Nucleus accumbens (tissue), 56 donors: Measurements from ENCODE around the gene CCDC88A.
"Not testable (repeated sequence)": the region's sequence is repeated elsewhere in the genome, so short reads cannot be mapped to it uniquely, and the experiment has no call there.

ENCODE experiments used
- DNase-seq, 56 donors: peaks; one replicate each; lab custom pipeline; 2025; lab: John Stamatoyannopoulos, UW

CCDC88A gene

GRCh38 chr2:55419679-55420438 is at the start of gene CCDC88A:
Gene CCDC88A (minus strand): TSS chr2:55419856. CDS start chr2:55419079, 777 bp downstream.
- peak; percentile 62 to 98 (median 94) for DNase-seq

- no peak for DNase-seq
Measured at GRCh38 chr2:55461679-55462078, 42.0 kb upstream of the CCDC88A start.

DNA sequence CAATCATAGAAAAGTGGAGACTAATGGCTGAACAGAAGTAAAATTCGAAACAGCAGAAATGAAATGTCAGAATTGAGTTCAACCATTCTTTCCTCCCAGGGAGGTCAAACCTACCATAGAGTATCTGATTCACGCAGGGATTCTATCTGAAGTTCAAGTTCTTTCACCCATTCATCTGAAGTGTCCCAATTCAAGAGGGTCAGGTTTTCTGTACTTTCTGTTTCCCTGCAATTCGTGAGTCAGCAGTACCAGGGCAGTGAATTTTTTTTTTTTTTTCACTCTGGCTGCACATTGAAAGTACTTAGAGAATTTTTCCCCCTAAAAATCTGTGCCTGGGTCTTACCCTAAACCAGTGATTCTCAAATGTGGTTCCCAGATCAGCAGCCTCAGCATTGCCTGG is 40.9 kb upstream of the CCDC88A start:
- DNase-seq, result no peak

GRCh38 chr2:55459714-55460274 is 40.1 kb upstream of the CCDC88A start:
- no peak for DNase-seq

DNA sequence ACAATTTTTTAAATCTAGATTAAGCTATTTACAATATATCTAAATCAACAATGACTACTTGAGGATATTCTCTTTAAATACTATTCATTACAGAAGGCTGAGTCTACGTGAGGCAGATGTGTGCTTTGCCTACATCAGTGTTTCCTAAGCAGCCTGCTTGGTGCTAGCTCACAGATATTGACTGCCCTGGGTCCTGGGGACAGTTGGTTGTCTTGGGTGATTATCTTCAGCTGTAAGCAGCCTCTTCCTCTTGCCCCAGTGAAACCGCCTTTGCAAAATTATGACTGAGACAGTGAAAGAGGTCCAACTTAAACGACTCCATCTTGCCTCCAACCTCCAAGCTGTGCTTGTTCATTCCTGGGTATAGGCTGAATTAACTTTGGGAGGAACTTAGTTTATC is 39.6 kb upstream of the CCDC88A start:
- DNase-seq, result no peak

GRCh38 chr2:55454121-55454520 is 34.5 kb upstream of the CCDC88A start:
- DNase-seq, result no peak

- DNase-seq, result no peak
Measured at GRCh38 chr2:55452879-55453278, 33.2 kb upstream of the CCDC88A start.

GRCh38 chr2:55451699-55452098 is 32.0 kb upstream of the CCDC88A start:
- no peak for DNase-seq

- DNase-seq, result not testable (repeated sequence)
Measured at GRCh38 chr2:55450014-55450413, 30.4 kb upstream of the CCDC88A start.

- DNase-seq, result not testable (repeated sequence)
Measured at GRCh38 chr2:55442045-55442760, 22.5 kb upstream of the CCDC88A start.

- no peak for DNase-seq
Measured at GRCh38 chr2:55441280-55441892, 21.7 kb upstream of the CCDC88A start.

- no peak for DNase-seq
Measured at GRCh38 chr2:55439101-55439397, 19.4 kb upstream of the CCDC88A start.

GRCh38 chr2:55438391-55439100 is 18.9 kb upstream of the CCDC88A start:
- no peak for DNase-seq

DNA sequence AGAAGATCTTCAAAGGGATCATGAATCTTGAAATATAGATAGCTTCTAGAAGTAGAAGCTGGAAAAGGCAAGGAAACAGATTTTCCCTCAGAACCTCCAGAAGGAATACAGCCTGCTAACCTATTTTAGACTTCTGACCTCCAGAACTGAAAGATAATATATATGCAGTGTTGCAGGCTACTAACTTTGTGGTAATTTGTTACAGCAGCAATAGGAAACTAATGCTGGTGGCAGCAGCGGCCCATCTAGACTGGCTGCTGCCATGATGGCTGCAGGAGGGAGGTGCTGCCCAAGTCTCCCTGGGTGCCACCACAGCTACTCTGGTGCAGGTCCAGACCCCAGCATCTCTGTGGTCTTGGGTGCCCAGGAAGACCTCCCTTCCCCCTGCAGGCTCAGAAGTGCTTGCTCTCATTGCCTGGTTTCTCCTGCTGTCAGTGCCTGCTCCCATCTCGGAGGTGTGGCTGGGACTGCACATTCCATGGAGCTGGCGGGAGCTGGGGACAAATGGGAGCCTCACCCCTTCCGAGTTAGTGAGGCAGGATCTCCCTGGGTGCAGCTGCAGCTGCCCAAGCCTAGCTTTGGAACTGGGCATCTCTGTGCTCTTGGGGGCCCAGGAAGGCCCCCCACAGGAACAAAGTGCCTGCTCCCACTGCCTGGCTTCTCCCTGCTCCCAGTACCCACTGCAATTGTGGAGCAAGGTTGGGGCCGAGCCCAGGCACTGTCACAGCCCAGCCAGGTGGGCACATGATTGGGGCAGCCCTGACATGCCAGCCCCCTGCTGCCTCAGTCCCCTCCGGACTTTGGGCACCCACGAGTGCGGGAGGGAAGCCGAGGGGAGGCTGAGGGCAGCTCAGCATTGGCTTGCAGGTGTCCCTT is 18.1 kb upstream of the CCDC88A start:
- no peak for DNase-seq

DNA sequence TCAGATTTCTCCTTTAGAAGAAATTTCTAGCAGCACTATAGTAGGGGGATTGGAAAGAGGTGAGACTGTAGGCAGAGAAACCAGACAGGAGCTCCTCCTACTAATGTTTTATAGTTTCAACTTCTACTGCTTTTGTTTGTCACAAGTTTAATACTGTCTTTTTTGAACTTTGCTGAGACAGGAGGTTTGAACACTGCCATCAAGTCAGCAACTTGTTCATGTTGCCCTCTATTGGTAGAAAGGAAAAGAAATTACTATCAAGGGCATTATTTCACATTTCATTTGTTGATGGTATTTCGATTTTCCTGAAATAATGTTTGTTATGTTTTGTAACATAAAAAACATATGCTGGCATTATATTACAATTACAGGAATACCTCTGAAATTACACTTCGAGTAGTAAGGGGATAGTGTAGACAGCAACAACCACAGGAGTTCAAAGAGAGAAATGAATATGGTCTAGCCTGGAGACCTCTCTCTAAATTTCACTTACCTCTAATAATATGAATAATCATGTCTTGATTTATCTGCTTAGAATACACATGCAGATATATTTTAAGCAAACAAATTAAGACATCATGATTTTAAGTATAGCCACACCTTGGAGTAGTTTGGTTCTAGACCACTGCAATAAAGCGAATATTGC is 12.4 kb upstream of the CCDC88A start:
- DNase-seq, result no peak

DNA sequence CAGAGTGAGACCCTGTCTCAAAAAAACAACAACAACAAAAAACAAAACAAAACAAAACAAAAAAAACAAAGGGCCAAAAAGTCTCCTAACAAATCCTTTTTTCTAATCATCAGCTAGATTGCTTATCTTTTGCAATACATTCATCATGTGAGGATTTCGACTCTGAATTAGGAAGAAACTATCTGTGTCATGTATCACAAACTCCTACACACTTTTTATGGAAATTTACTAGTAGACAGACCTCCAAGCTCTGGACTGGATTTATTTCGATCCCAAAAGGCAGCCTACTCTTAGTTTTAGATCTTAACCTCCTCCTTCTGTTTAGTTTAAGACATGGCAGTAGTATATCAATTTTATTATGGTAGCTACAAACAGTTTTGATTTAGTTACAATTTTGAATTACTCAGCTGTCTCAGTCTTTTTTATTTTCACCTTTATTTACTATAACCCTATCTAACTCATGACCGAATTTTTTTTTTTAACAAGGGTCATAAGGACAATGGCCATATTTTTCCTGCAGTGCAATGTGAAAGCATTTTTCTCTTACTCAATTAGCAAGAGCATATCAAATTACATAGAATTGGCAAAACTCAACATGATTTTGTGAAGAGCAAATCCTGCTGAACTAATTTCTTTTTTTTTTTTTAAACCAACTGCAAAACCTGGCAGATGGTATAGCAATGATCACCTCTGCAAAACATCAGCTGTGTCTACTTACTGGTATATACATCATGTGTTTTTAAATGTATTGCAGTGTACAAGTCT is 10.7 kb upstream of the CCDC88A start:
- DNase-seq, result no peak

DNA sequence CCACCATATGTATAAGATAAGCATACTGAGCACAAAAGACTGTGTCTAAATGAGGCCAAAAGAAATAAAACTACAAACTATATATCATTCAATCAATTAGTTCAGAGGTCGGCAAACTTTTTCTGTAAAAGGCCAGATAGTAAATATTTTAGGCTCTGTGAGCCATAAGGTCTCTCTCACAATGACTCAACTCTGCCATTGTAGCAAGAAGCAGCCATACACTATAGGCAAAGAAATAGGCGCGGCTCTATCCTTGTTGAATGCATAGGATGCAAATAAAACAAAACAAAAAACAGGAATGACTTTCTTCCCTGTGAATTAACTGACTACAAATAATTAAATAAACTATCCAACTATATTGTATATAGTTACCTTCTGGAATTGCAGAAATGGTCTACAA is 8.6 kb upstream of the CCDC88A start:
- no peak for DNase-seq

DNA sequence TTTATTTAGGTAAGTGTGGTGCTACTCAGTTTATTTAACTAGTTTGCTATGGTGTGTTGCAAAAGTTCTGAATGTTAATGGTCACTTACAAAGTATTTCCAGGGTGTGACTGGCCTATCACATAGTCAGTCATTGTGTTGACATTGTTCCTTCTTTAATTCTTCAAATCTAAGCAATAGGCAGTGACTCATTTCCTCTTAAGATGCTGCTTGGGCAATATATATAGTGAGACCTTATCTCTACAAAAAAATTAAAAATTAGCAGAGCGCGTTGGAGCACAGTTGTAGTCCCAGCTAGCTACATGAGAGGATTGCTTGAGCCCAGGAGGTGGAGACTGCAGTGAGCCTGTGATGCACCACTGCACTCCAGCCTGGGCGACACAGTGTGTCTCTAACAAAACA is 5.8 kb upstream of the CCDC88A start:
- DNase-seq, result no peak
